Measurements from ENCODE around the gene VAV3. TPM values are rescaled to one million over a fixed set of nuclear protein-coding genes. Genes with fewer than 3 reads are reported as not detected.

VAV3 gene
- total RNA-seq, 1 donor from 2014 or later: 25.8 TPM

- H3K27ac Mint-ChIP-seq (ENCODE audit: unreplicated experiment): no peak overlapping the region
- H3K9me3 Mint-ChIP-seq (ENCODE audit: unreplicated experiment): no peaks in the 10 kb centered on the region
- H3K4me1 Mint-ChIP-seq (ENCODE audit: low read depth, unreplicated experiment): peaks cover 7% of the 10 kb centered on the region
- peaks cover 1% of the 10 kb centered on the region for H3K27me3 Mint-ChIP-seq (ENCODE audit: unreplicated experiment)
- peaks cover 5% of the 10 kb centered on the region for H3K36me3 Mint-ChIP-seq (ENCODE audit: unreplicated experiment)
- TF ChIP-seq CTCF (IDR thresholded peaks at IDR 0.05; ENCODE audit: partially characterized antibody, unreplicated experiment): no peak
- H3K4me3 Mint-ChIP-seq (ENCODE audit: unreplicated experiment): no peak overlapping the region
- no peak for DNase-seq
These were observed 50.7 kb downstream of the VAV3 start for GRCh38 chr1:107914119-107914765.

GRCh38 chr1:107912656-107913055, 52.3 kb downstream of the VAV3 start:
- no peaks in the 10 kb centered on the region for H3K27me3 Mint-ChIP-seq (ENCODE audit: unreplicated experiment)
- H3K4me3 Mint-ChIP-seq (ENCODE audit: unreplicated experiment): no peak overlapping the region
- DNase-seq: no peak
- H3K4me1 Mint-ChIP-seq (ENCODE audit: low read depth, unreplicated experiment): peaks cover 7% of the 10 kb centered on the region
- H3K36me3 Mint-ChIP-seq (ENCODE audit: unreplicated experiment): peaks cover 1% of the 10 kb centered on the region
- H3K9me3 Mint-ChIP-seq (ENCODE audit: unreplicated experiment): peaks cover 2% of the 10 kb centered on the region
- no peak for TF ChIP-seq CTCF (IDR thresholded peaks at IDR 0.05; ENCODE audit: partially characterized antibody, unreplicated experiment)
- H3K27ac Mint-ChIP-seq (ENCODE audit: unreplicated experiment): no peak overlapping the region

GRCh38 chr1:107900090-107900945, 64.7 kb downstream of the VAV3 start:
- TF ChIP-seq CTCF (IDR thresholded peaks at IDR 0.05; ENCODE audit: partially characterized antibody, unreplicated experiment): no peak
- Mint-ChIP-seq H3K9me3 (ENCODE audit: unreplicated experiment) (peaks cover 3% of the 10 kb centered on the region), H3K4me1 (ENCODE audit: low read depth, unreplicated experiment) (peaks cover 18% of the 10 kb centered on the region), H3K27me3 (ENCODE audit: unreplicated experiment) (peaks cover 4% of the 10 kb centered on the region), H3K36me3 (ENCODE audit: unreplicated experiment) (no peaks in the 10 kb centered on the region), H3K27ac (ENCODE audit: unreplicated experiment) (no peak overlapping the region), H3K4me3 (ENCODE audit: unreplicated experiment) (no peak overlapping the region)
- no peak for DNase-seq

GRCh38 chr1:107899655-107900054, 65.3 kb downstream of the VAV3 start:
- Mint-ChIP-seq H3K4me3 (ENCODE audit: unreplicated experiment) (no peak overlapping the region), H3K4me1 (ENCODE audit: low read depth, unreplicated experiment) (peaks cover 22% of the 10 kb centered on the region), H3K9me3 (ENCODE audit: unreplicated experiment) (peaks cover 5% of the 10 kb centered on the region), H3K27ac (ENCODE audit: unreplicated experiment) (no peak overlapping the region), H3K36me3 (ENCODE audit: unreplicated experiment) (no peaks in the 10 kb centered on the region), H3K27me3 (ENCODE audit: unreplicated experiment) (peaks cover 4% of the 10 kb centered on the region)
- DNase-seq: no peak
- TF ChIP-seq CTCF (IDR thresholded peaks at IDR 0.05; ENCODE audit: partially characterized antibody, unreplicated experiment): no peak
